Activated CD4-positive, alpha-beta T cell treated with anti-CD3 and anti-CD28 coated beads, Interleukin-2, amount 50 U/mL, for 24 hours (primary cell): ENCODE results near the gene RRAGA.
"Not testable (repeated sequence)": the region's sequence is repeated elsewhere in the genome, so short reads cannot be mapped to it uniquely, and the experiment has no call there.

ENCODE experiments used
- DNase-seq, 2 donors: peaks; one replicate each; pipeline ENCODE4 v3.0.0-alpha.2; 2020; ENCODE audit warnings: low read depth in 1 of 2, low spot score in 1 of 2

The RRAGA gene

DNA sequence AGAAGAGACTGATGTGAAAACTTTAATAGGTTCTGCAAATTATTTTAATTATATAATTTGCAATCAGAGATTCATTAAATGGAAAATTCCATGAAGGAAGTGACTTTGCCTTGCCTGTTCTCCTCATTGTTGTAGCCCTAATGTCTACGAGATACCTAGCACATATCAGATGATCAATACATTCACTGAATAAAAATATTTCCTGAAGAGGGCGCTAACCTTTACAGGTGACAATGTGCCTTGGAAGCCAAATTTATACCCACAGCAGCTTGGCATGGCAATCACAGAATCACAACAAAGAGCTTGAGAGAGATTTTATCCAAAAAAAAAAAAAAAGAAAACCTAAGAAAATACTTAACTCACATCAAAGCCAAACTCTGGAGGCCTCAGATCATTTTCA, 36.1 kb downstream of the RRAGA start:
- no peak for DNase-seq

DNA sequence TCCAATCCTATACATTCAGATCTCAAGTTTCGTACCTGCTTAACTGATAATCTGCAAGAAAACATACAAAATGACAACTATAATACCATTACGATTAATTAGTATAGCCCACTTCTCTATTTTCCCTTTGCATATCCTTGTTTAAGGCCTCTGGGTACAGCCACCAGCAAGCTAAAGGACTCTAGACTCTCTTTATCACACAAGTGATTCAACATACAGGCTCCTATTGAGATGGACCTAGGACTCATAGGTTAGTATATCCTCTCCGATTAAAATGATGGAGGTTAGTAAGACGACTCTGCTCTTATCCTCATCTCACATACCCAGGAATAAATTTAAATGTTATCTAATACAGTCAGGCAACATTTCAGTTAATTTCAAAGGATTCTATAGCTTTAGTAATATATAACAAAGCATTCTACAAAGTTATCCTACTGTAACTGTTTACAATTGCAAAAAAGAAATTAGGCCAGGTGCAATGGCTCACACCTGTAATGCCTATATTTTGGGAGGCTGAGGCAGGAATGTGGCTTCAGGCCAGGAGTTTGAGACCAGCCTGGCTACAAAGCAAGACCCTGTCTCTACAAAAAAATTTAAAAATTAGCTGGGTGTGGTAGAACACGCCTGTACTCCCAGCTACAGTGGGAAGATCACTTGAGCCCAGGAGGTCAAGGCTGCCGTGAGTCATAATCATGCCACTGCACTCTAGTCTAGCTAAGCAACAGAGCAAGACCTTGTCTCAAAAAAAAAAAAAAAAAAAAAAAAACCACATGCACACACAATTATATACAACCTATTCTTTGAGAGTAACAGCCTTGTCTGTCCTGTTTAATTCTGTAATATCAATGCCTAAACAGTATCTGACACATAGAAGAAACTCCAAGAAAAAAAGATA, 38.1 kb downstream of the RRAGA start:
- DNase-seq = no peak

DNA sequence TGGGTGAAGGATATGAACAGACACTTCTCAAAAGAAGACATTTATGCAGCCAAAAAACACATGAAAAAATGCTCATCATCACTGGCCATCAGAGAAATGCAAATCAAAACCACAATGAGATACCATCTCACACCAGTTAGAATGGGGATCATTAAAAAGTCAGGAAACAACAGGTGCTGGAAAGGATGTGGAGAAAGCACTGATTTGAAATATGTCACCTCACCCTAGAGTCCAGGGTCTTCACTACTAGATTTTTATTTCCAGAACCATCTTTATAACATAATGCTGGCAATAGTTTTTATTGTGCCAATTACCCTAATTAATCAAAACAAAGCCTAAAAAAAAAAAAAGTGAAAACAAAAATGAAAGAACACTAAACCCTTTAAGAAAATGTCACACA, 48.2 kb downstream of the RRAGA start:
- not testable (repeated sequence) for DNase-seq
